Measurements from ENCODE around the gene GADD45GIP1.

Gene GADD45GIP1

DNA sequence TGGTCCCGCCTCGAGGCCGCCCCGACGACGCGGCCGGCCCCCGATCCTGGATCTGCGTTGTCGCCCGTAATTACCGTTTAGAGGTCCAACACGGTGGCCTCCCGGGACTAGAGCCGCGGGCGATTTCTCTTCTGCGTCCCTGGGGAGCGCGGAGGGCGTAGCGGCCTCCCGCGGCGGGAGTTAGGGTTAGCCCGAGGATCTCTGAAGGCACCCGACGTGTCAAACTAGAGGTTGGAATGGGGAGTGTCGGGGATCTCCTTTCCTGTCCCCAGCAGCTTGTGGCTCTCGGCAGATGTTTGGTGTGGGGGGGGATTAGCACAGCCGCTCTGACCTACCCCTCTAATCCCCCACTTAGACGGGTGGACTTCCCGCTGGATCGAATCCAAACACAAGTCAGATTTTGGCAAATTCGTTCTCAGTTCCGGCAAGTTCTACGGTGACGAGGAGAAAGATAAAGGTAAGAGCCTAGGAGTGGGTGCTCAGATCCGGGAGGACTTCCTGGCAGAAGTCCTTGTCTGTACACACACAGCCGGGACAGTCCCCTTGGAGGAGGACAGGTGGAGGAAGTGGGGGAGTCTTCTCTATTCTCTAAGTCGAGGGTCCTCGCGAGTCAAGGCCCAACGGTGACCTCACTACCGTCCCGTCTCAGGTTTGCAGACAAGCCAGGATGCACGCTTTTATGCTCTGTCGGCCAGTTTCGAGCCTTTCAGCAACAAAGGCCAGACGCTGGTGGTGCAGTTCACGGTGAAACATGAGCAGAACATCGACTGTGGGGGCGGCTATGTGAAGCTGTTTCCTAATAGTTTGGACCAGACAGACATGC lies 18.0 kb downstream of the GADD45GIP1 start:
- Histone ChIP-seq H3K9me2 (replicated peaks; ENCODE audit: control insufficient read depth, low read length) (no peaks in the 10 kb centered on the region), H3K36me3 (ENCODE audit: control insufficient read depth, low read length) (peaks cover 54% of the 10 kb centered on the region), H4K20me1 (ENCODE audit: control insufficient read depth, insufficient read depth, low read depth, low read length) (peaks cover 22% of the 10 kb centered on the region), H3K4me3 (ENCODE audit: low read length) (peak overlapping the region; percentile 86), H3K27ac (ENCODE audit: low read depth, low read length) (peak overlapping the region; percentile 75), H3K4me2 (ENCODE audit: low read length) (peak overlapping the region; percentile 85), H3K4me1 (ENCODE audit: control insufficient read depth, low read length) (peaks cover 63% of the 10 kb centered on the region), H3F3A (ENCODE audit: control insufficient read depth, insufficient read depth) (peaks cover 65% of the 10 kb centered on the region), H3K9me3 (ENCODE audit: control insufficient read depth, insufficient read depth, low read length) (no peaks in the 10 kb centered on the region), H3K79me2 (ENCODE audit: control insufficient read depth, low read length) (peaks cover 37% of the 10 kb centered on the region), H3K27me3 (ENCODE audit: control insufficient read depth, low read length) (no peaks in the 10 kb centered on the region)
- TF ChIP-seq EZH2phosphoT487 (IDR thresholded peaks at IDR 0.05; ENCODE audit: borderline replicate concordance, low read length), result no peak
- TF ChIP-seq, protein P1, sequence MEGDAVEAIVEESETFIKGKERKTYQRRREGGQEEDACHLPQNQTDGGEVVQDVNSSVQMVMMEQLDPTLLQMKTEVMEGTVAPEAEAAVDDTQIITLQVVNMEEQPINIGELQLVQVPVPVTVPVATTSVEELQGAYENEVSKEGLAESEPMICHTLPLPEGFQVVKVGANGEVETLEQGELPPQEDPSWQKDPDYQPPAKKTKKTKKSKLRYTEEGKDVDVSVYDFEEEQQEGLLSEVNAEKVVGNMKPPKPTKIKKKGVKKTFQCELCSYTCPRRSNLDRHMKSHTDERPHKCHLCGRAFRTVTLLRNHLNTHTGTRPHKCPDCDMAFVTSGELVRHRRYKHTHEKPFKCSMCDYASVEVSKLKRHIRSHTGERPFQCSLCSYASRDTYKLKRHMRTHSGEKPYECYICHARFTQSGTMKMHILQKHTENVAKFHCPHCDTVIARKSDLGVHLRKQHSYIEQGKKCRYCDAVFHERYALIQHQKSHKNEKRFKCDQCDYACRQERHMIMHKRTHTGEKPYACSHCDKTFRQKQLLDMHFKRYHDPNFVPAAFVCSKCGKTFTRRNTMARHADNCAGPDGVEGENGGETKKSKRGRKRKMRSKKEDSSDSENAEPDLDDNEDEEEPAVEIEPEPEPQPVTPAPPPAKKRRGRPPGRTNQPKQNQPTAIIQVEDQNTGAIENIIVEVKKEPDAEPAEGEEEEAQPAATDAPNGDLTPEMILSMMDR (IDR thresholded peaks at IDR 0.05; ENCODE audit: low read depth, low read length, poor library complexity, severe bottlenecking), result peak; percentile 26

DNA sequence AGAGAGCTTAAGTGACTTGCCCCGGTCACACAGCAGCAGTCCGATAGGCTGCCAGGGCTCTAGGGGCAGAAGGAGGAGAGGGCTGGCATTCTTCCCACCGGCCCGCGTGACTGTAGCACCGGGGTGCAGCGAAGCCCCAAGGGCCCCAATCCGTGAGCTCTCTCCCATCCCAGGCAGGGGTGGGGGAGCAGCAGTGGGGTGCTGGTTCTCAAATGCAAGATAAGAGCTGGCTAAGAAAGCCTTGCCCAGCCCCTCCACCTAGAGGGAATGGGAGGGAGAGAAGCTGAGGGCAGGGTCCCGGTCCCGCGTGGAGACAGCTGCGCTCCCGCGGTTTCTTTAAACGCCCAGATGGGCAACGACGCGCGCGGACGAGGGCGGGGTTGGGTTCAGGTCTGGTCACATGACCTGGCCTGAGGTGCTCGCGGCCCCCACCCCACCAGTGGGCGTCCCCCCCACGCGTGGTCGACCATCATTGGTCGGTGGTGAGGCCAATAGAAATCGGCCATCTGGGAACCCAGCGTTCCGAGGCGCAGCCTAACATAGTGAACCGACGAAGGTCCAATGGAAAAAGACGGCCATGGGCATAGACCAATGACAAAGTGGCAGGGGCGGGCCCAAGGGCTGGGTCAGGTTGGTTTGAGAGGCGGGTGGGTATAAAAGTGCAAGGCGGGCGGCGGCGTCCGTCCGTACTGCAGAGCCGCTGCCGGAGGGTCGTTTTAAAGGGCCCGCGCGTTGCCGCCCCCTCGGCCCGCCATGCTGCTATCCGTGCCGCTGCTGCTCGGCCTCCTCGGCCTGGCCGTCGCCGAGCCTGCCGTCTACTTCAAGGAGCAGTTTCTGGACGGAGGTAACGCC lies 18.9 kb downstream of the GADD45GIP1 start, which contains the start of gene CALR:
CALR (plus strand) TSS at position 683 of the 852 bp plus-strand sequence; CDS start at position 754, 71 bp downstream.
- peaks cover 56% of the 10 kb centered on the region for H3F3A ChIP-seq (ENCODE audit: control insufficient read depth, insufficient read depth)
- peak within 1 kb of the TSS; percentile 88 for H3K4me2 ChIP-seq (ENCODE audit: low read length)
- H3K27me3 ChIP-seq (ENCODE audit: control insufficient read depth, low read length), result no peaks in the 10 kb centered on the region
- H3K4me3 ChIP-seq (ENCODE audit: low read length), result peak within 1 kb of the TSS; percentile 86
- peaks cover 22% of the 10 kb centered on the region for H4K20me1 ChIP-seq (ENCODE audit: control insufficient read depth, insufficient read depth, low read depth, low read length)
- peak within 1 kb of the TSS; percentile 95 for H3K27ac ChIP-seq (ENCODE audit: low read depth, low read length)
- H3K9me3 ChIP-seq (ENCODE audit: control insufficient read depth, insufficient read depth, low read length), result no peaks in the 10 kb centered on the region
- TF ChIP-seq, protein P1 (IDR thresholded peaks at IDR 0.05; ENCODE audit: low read depth, low read length, poor library complexity, severe bottlenecking), result no peak
- no peak for TF ChIP-seq EZH2phosphoT487 (IDR thresholded peaks at IDR 0.05; ENCODE audit: borderline replicate concordance, low read length)
- H3K9me2 ChIP-seq (replicated peaks; ENCODE audit: control insufficient read depth, low read length), result no peaks in the 10 kb centered on the region
- peaks cover 45% of the 10 kb centered on the region for H3K79me2 ChIP-seq (ENCODE audit: control insufficient read depth, low read length)
- peaks cover 49% of the 10 kb centered on the region for H3K36me3 ChIP-seq (ENCODE audit: control insufficient read depth, low read length)
- H3K4me1 ChIP-seq (ENCODE audit: control insufficient read depth, low read length), result peaks cover 60% of the 10 kb centered on the region

GRCh38 chr19:12937093-12937926 lies 19.7 kb downstream of the GADD45GIP1 start:
- H3F3A ChIP-seq (ENCODE audit: control insufficient read depth, insufficient read depth), result peaks cover 49% of the 10 kb centered on the region
- H3K79me2 ChIP-seq (ENCODE audit: control insufficient read depth, low read length), result peaks cover 54% of the 10 kb centered on the region
- peaks cover 22% of the 10 kb centered on the region for H4K20me1 ChIP-seq (ENCODE audit: control insufficient read depth, insufficient read depth, low read depth, low read length)
- H3K27ac ChIP-seq (ENCODE audit: low read depth, low read length), result peak overlapping the region; percentile 95
- H3K27me3 ChIP-seq (ENCODE audit: control insufficient read depth, low read length), result no peaks in the 10 kb centered on the region
- H3K9me3 ChIP-seq (ENCODE audit: control insufficient read depth, insufficient read depth, low read length), result no peaks in the 10 kb centered on the region
- peak overlapping the region; percentile 88 for H3K4me2 ChIP-seq (ENCODE audit: low read length)
- TF ChIP-seq, protein P1 (IDR thresholded peaks at IDR 0.05; ENCODE audit: low read depth, low read length, poor library complexity, severe bottlenecking), result peak; percentile 37
- TF ChIP-seq EZH2phosphoT487 (IDR thresholded peaks at IDR 0.05; ENCODE audit: borderline replicate concordance, low read length), result no peak
- peak overlapping the region; percentile 86 for H3K4me3 ChIP-seq (ENCODE audit: low read length)
- H3K9me2 ChIP-seq (replicated peaks; ENCODE audit: control insufficient read depth, low read length), result no peaks in the 10 kb centered on the region
- H3K36me3 ChIP-seq (ENCODE audit: control insufficient read depth, low read length), result peaks cover 50% of the 10 kb centered on the region
- peaks cover 63% of the 10 kb centered on the region for H3K4me1 ChIP-seq (ENCODE audit: control insufficient read depth, low read length)
